Caco-2 (cell line): ENCODE results near the gene KLHL29. TPM values are rescaled to one million over a fixed set of nuclear protein-coding genes. Genes with fewer than 3 reads are reported as not detected.

Source experiments
- BruUV-seq: library from RNA; stranded (reverse); fragments of 400-500 nt; replicated peaks from 2 replicates; lab custom pipeline; 2021; lab: Mats Ljungman, UMichigan
- CTCF ChIA-PET: fragments of 300-600 bp; sonication (Branson Sonifier 250); formaldehyde crosslinking; loops from one replicate; lab custom pipeline; 2022; ENCODE audit warnings: antibody characterized with exemption; lab: Charles Lee
- POLR2A ChIA-PET: fragments of 300-600 bp; sonication (Branson Sonifier 250); formaldehyde crosslinking; loops from one replicate; lab custom pipeline; 2022; ENCODE audit warnings: antibody characterized with exemption; lab: Charles Lee
- DNase-seq, 2 experiments: peaks; one replicate each; pipeline versions ENCODE4 v3.0.0 to v3.0.0-alpha.2; 2020 to 2022
- H3K27me3 ChIP-seq: replicated peaks from 2 replicates; pipeline ENCODE4 v1.6.0; 2011; ENCODE audit warnings: low read length; ENCODE audit not compliant: control insufficient read depth, insufficient read depth
- H3K36me3 ChIP-seq: 2 replicates; pipeline ENCODE4 v1.5.1; 2011; ENCODE audit warnings: low read length; ENCODE audit not compliant: control insufficient read depth, insufficient read depth
- H3K4me1 ChIP-seq: fragments of 250-450 bp; sonication (Bioruptor Pico); 2 replicates; pipeline ENCODE4 v1.5.1; 2020; ENCODE audit warnings: mild to moderate bottlenecking
- H3K4me3 ChIP-seq: 2 replicates; pipeline ENCODE4 v1.5.1; 2011; ENCODE audit warnings: low read depth, mild to moderate bottlenecking, control low read depth, low read length
- H3K9me3 ChIP-seq: fragments of 250-450 bp; sonication (Bioruptor Pico); 2 replicates; pipeline ENCODE4 v1.5.1; 2020; ENCODE audit warnings: mild to moderate bottlenecking, moderate library complexity
- H3K27ac Mint-ChIP-seq: one replicate; pipeline ENCODE4 v1.8.0; 2022; ENCODE audit warnings: mixed read lengths; ENCODE audit not compliant: unreplicated experiment
- H3K27me3 Mint-ChIP-seq: one replicate; pipeline ENCODE4 v1.8.0; 2022; ENCODE audit warnings: mixed read lengths; ENCODE audit not compliant: insufficient read depth, unreplicated experiment
- H3K36me3 Mint-ChIP-seq: one replicate; pipeline ENCODE4 v1.8.0; 2022; ENCODE audit warnings: mild to moderate bottlenecking, mixed read lengths; ENCODE audit not compliant: insufficient read depth, unreplicated experiment
- H3K4me1 Mint-ChIP-seq: one replicate; pipeline ENCODE4 v1.8.0; 2022; ENCODE audit warnings: low read depth, mixed read lengths; ENCODE audit not compliant: unreplicated experiment
- H3K4me3 Mint-ChIP-seq: one replicate; pipeline ENCODE4 v1.8.0; 2022; ENCODE audit warnings: mild to moderate bottlenecking, moderate library complexity, mixed read lengths; ENCODE audit not compliant: unreplicated experiment
- H3K9me3 Mint-ChIP-seq: one replicate; pipeline ENCODE4 v1.8.0; 2022; ENCODE audit warnings: mixed read lengths; ENCODE audit not compliant: unreplicated experiment
- intact Hi-C: fragments of 100-400 bp; cut with micrococcal nuclease; formaldehyde crosslinking; loops from one replicate; pipeline ENCODE4 v1.10.0; 2022; ENCODE audit not compliant: unreplicated experiment
- total RNA-seq: library from RNA; stranded (reverse); gene quantifications from 2 replicates; pipeline ENCODE4 v1.2.3, GENCODE V29; 2022
- TF ChIP-seq, protein P1 (sequence below), 2 experiments: fragments of 200-600 bp in 1 of 2; IDR thresholded peaks; 1 replicate in 1 of 2; 2 replicates in 1 of 2; pipeline versions ENCODE4 v1.5.1 to v1.8.0; 2011 to 2022; ENCODE audit warnings: antibody characterized with exemption in 1 of 2, control low read depth in 1 of 2, inconsistent platforms in 1 of 2, low read depth in 1 of 2, low read length in 1 of 2, mild to moderate bottlenecking in 1 of 2, moderate library complexity in 1 of 2; ENCODE audit not compliant: insufficient read depth in 1 of 2, severe bottlenecking in 1 of 2, unreplicated experiment in 1 of 2

The KLHL29 gene
- total RNA-seq, 1 experiment from 2014 or later, result 0.61 TPM

DNA sequence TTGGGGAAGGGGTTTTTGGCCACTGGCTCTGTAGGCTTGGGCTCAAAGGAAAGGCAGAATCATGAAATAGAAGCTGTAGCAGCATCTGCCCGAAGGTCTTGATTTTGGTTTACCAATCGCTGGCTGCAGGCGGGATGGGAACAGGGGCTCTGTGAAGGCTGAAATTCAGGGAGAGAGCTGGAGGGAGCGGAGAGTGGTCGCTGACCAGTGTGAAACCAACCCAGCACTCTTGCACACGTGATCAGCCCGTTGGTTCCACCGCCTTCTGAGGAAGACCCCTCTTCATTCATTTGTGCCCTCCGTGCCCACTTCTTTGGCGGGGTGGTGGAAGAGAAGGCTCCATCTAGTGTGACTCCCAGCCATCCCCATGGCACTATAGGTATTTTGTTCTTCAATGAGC lies 82.6 kb downstream of the KLHL29 start:
- POLR2A ChIA-PET, result no interaction called here
- intact Hi-C loops, result no loop called here
- Histone ChIP-seq H3K4me1 (no peaks in the 10 kb centered on the region), H3K4me3 (no peak overlapping the region), H3K36me3 (no peaks in the 10 kb centered on the region), H3K27me3 (peaks cover 3% of the 10 kb centered on the region), H3K9me3 (no peaks in the 10 kb centered on the region)
- H3K36me3 Mint-ChIP-seq, result no peaks in the 10 kb centered on the region
- H3K4me1 Mint-ChIP-seq, result no peaks in the 10 kb centered on the region
- CTCF ChIA-PET, result no interaction called here
- TF ChIP-seq, protein P1, sequence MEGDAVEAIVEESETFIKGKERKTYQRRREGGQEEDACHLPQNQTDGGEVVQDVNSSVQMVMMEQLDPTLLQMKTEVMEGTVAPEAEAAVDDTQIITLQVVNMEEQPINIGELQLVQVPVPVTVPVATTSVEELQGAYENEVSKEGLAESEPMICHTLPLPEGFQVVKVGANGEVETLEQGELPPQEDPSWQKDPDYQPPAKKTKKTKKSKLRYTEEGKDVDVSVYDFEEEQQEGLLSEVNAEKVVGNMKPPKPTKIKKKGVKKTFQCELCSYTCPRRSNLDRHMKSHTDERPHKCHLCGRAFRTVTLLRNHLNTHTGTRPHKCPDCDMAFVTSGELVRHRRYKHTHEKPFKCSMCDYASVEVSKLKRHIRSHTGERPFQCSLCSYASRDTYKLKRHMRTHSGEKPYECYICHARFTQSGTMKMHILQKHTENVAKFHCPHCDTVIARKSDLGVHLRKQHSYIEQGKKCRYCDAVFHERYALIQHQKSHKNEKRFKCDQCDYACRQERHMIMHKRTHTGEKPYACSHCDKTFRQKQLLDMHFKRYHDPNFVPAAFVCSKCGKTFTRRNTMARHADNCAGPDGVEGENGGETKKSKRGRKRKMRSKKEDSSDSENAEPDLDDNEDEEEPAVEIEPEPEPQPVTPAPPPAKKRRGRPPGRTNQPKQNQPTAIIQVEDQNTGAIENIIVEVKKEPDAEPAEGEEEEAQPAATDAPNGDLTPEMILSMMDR (IDR thresholded peaks at IDR 0.05; ENCODE audit: insufficient read depth in 1 of 2, low read depth in 1 of 2, low read length in 1 of 2, severe bottlenecking in 1 of 2, unreplicated experiment in 1 of 2), result no peak
- H3K9me3 Mint-ChIP-seq, result no peaks in the 10 kb centered on the region
- no peak overlapping the region for H3K4me3 Mint-ChIP-seq
- BruUV-seq, result no TSS peak
- DNase-seq, result no peak
- peaks cover 42% of the 10 kb centered on the region for H3K27me3 Mint-ChIP-seq
- no peak overlapping the region for H3K27ac Mint-ChIP-seq

DNA sequence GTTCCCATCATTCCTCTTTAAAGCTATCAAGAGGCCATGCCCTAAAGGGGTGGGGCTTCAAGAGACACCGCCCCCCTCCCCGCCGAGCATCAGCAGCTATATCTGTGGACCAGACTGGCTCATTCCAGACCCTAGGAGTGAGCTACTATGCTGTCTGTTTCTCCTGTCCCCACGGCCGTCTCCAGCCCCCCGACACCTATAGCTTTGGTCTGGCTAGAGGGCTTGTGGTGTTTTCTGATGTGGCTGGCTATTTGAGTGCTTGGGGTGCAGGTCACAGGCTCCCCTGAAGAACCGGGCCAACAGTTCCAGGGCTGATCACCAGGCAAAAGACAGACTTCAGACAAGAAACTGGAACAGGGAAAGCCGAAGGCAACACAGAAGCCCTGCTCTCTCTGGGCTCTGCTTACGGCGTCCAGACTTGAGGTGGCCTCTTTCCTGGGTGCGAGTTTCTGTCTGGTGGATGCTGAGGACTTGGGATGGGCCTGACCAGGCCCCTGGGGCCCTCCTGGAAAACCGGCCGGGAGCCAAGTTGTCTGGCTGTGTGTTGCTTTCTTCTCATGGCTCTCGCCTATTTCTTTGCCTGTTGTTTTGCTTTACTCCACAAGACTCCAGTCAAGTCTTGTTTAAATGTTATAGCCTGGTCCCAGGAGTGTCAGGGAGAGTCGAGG lies 83.6 kb downstream of the KLHL29 start:
- Mint-ChIP-seq H3K4me1 (no peaks in the 10 kb centered on the region), H3K27me3 (peaks cover 50% of the 10 kb centered on the region), H3K4me3 (no peak overlapping the region), H3K36me3 (no peaks in the 10 kb centered on the region), H3K9me3 (no peaks in the 10 kb centered on the region), H3K27ac (no peak overlapping the region)
- TF ChIP-seq, protein P1 (IDR thresholded peaks at IDR 0.05; ENCODE audit: insufficient read depth in 1 of 2, low read depth in 1 of 2, low read length in 1 of 2, severe bottlenecking in 1 of 2, unreplicated experiment in 1 of 2), result no peak
- no TSS peak for BruUV-seq
- no peak for DNase-seq
- CTCF ChIA-PET, result no interaction called here
- intact Hi-C loops, result no loop called here
- Histone ChIP-seq H3K4me3 (no peak overlapping the region), H3K4me1 (no peaks in the 10 kb centered on the region), H3K9me3 (no peaks in the 10 kb centered on the region), H3K27me3 (peaks cover 5% of the 10 kb centered on the region), H3K36me3 (no peaks in the 10 kb centered on the region)
- POLR2A ChIA-PET, result no interaction called here

DNA sequence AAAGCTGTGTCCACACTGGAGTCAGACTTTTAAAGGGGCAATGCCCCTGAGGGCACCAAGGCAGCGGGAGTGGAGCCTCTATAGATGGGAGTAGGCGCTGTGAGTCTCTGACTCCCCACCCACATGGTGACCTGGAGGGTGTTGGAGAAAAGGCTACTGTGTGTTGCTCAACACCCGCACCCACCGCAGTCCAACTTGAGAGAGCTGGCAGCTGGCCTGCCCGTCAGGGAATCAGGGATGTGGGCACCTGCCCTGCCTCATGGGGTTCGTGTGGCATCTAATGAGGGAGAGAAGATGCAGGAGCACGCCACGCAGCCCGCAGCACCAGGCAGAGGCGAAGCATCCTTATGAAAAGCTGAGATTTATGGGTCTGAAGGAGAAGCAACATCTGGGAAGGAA lies 84.2 kb downstream of the KLHL29 start:
- POLR2A ChIA-PET, result no interaction called here
- Mint-ChIP-seq H3K27me3 (peaks cover 55% of the 10 kb centered on the region), H3K4me1 (no peaks in the 10 kb centered on the region), H3K4me3 (no peak overlapping the region), H3K9me3 (no peaks in the 10 kb centered on the region), H3K27ac (no peak overlapping the region), H3K36me3 (no peaks in the 10 kb centered on the region)
- intact Hi-C loops, result no loop called here
- TF ChIP-seq, protein P1 (IDR thresholded peaks at IDR 0.05; ENCODE audit: insufficient read depth in 1 of 2, low read depth in 1 of 2, low read length in 1 of 2, severe bottlenecking in 1 of 2, unreplicated experiment in 1 of 2), result no peak
- peaks cover 5% of the 10 kb centered on the region for H3K27me3 ChIP-seq
- no peak for DNase-seq
- no peaks in the 10 kb centered on the region for H3K4me1 ChIP-seq
- H3K36me3 ChIP-seq, result no peaks in the 10 kb centered on the region
- no peak overlapping the region for H3K4me3 ChIP-seq
- CTCF ChIA-PET, result no interaction called here
- H3K9me3 ChIP-seq, result no peaks in the 10 kb centered on the region
- no TSS peak for BruUV-seq
